ENCODE data around the gene DMXL1.

DNA sequence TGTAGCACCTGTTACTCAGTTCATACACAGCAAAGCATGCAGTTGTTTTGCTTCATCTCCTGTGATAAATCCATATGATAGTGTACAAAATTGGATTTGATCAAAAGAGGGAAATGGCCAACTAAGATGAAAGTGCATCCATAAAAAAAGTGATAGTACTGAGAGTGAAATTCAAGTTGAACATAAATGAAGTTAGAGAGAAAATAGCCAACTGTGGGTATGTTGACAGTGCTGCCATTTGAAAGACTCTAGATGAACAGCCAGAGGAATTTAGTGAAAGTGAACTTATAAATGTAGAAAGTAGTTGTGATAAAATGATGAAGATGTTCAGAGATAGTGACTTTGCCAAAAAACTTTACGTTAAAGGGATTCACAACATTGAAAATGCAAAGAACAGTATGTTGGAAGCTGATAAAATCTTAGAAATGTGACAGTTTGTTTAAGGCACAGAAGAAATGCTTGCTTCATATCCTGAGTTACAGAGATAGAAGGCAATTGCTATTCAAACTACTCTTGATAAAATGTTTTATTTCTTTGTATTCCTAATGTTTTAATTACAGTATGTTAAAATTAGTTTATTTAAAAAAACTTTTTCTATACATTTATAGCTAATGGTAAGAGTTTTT, 119.7 kb downstream of the DMXL1 start:
- TF ChIP-seq POLR2A (IDR thresholded peaks at IDR 0.05; ENCODE audit: low read length) (no peak), GATA1 (IDR thresholded peaks at IDR 0.05; ENCODE audit: low read depth, low read length) (no peak)

All from erythroblast (primary cell).